RKO (cell line): ENCODE results near the gene ANO7.
A peak's percentile ranks its signal among the peaks of the same experiment; 100 is the strongest.

Experiments
- DNase-seq: peaks from one replicate; pipeline ENCODE4 v3.0.0-alpha.2; 2016; ENCODE audit warnings: low spot score

ANO7 gene

DNA sequence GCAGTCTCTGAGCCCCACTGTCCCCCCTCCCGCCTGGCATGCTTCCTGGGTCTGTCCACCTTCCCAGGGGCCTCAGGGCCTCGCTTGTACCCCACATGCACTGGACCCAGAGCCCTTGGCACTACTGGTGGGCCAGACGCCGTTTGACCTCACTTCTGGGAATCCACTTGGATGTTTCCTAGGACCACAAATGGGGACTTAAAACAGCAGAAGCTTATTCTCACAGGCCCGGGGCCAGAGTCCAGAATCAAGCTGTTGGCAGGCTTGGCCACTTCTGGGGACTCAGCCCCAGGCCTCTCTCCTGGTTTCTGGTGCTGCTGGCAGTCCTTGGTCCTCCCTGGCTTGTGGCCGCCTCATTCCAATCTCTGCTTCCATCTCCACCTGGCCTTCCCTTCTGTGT lies 19.6 kb downstream of the ANO7 start:
- DNase-seq = no peak

DNA sequence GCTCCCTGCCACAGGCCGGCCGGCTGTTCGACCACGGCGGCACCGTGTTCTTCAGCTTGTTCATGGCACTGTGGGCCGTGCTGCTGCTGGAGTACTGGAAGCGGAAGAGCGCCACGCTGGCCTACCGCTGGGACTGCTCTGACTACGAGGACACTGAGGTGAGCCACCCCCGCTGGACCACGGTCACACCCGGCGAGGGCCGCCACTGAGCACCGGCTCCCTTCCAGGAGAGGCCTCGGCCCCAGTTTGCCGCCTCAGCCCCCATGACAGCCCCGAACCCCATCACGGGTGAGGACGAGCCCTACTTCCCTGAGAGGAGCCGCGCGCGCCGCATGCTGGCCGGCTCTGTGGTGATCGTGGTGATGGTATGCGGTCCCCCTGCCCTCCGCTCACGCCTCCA lies 20.8 kb downstream of the ANO7 start:
- DNase-seq = no peak

- no peak for DNase-seq
Measured at GRCh38 chr2:241211276-241211675, 22.8 kb downstream of the ANO7 start.

- no peak for DNase-seq
Measured at GRCh38 chr2:241213041-241213440, 24.6 kb downstream of the ANO7 start.

GRCh38 chr2:241213567-241213966 lies 25.1 kb downstream of the ANO7 start:
- DNase-seq = no peak

DNA sequence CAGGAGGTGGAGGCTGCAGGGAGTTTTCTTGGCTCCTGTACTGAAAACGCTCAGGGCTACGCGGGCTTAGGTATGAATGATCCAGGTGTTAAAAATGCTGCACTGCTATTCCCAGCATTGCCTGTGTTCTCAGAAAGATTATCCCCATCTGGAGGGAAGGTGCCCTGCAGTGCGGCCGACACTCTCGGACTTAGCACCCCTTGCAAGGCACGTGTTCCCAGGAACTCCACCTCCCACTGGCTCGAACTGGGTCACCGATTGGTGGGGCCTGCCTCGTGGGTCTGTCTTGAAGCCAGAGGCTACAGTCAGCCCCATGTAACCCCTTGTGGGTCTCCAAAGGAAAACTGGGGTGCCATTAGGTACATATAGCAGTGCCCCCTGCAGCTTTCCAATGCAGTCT lies 25.7 kb downstream of the ANO7 start:
- no peak for DNase-seq

DNA sequence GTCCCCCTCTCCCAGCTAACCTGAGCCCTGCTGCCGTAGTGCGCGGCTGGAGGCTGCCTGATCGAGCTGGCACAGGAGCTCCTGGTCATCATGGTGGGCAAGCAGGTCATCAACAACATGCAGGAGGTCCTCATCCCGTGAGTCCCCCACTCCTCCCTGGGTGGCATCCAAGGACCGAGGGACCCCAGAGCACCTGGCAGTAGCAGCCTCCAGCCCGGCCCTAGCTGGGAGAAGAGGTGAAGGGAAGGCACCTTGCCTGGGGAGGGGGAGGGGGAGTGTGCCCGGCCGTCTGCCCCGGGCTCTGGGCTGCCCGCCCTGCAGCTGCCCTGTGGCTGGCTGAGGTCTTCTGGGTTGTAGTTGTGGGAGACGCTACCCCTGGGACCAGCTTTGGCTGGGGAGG lies 26.3 kb downstream of the ANO7 start:
- DNase-seq = no peak

DNA sequence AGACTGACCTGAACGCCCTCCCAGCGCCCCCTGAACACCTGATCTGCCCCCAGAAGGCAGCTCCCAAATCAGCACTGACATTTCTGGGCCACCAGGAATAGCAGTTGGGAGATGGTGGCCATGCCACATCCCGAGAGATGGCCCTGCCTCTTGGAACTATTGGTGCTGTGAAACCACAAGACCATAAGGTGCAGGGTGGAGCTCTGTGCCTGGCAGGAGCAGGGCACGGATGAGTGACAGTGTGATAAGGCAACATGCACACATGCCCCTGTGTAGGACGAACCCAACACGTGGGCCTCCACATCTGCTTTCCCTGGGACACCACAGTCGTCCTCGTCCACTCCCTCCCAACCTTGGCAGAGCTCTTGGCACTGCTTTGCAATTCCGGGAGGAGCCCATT lies 26.9 kb downstream of the ANO7 start:
- DNase-seq = no peak

DNA sequence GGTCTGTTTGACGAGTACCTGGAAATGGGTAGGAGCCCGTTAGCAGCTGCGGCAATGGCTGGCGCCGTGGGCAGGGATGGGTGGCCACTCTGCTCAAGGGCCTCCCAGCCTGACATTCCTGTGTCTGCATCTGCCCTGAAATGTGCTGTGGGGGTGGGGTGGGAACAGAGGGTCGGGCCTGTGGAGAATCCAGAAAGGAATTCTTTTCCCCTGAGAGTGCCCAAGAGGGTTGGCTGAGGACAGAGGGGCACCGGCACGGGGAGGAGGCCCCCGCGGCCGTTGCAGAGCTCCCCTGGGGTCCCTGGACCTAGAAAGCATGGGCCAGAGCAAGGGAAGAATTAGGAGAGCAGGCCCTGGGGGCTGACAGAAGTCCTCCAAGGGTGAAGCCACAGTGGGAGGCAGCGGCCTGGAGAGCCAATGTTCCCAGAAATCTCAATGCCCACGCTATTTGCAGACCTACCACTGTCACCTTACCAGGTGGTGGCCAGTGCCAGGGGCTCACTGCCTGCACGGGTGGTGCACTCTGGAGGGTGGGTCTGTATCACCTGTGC lies 27.8 kb downstream of the ANO7 start:
- DNase-seq = no peak

- DNase-seq = peak; percentile 81
Measured at GRCh38 chr2:241217320-241218031, 29.0 kb downstream of the ANO7 start.

DNA sequence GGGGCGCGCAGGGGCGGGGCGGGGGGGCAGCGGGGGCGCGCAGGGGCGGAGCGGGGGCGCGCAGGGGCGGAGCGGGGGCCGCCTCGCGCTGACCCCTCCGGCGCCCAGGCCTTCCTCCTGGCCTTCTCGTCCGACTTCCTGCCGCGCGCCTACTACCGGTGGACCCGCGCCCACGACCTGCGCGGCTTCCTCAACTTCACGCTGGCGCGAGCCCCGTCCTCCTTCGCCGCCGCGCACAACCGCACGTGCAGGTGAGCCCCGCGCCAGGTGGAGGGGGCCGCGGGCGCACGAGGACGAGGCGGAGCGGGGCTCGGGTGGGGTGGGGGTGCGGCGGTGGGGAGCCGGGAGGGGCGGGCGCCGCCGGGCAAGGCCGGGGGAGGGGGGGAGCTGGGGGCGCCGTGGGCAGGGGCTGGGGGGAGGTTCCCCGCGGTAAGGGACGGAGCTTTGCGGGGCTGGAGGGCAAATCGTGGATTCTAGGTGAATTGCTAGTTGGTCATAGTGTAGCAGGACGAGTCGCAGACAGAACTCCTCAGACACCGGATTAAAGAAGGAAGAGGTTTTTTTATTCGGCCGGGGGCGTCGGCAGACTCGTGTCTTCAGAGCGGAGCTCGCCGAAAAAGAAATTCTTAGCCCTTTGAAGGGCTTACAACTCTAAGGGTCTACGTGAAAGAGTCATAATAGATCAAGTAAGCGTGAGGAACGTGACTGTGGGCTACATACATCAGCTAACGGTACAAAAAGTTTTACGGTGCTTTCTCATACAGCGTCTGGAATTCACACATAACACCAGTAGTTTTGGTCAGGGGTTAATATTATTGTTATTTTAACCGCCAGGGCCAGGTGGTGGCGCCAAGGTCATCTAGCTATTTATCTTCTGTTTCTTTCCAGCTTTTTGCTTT lies 29.9 kb downstream of the ANO7 start:
- DNase-seq = peak; percentile 82

DNA sequence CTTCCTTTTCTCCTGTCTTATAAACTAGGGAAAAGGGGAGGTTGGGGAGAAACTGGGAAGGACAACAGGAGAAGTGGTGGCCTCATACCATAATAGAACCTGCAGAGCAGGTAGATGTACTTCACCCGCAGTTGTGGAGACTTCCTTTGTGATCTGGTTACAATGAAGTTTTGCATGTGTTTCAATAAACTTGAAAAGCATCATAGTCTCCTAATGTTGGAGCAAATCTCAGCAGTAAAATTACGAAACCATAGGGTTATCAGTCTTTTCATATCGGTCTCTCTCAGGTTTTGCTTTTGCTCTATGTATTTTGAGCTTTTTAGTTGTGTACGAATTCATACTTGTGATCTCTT lies 30.5 kb downstream of the ANO7 start:
- DNase-seq = no peak

GRCh38 chr2:241219856-241220356 lies 31.4 kb downstream of the ANO7 start:
- DNase-seq = no peak

DNA sequence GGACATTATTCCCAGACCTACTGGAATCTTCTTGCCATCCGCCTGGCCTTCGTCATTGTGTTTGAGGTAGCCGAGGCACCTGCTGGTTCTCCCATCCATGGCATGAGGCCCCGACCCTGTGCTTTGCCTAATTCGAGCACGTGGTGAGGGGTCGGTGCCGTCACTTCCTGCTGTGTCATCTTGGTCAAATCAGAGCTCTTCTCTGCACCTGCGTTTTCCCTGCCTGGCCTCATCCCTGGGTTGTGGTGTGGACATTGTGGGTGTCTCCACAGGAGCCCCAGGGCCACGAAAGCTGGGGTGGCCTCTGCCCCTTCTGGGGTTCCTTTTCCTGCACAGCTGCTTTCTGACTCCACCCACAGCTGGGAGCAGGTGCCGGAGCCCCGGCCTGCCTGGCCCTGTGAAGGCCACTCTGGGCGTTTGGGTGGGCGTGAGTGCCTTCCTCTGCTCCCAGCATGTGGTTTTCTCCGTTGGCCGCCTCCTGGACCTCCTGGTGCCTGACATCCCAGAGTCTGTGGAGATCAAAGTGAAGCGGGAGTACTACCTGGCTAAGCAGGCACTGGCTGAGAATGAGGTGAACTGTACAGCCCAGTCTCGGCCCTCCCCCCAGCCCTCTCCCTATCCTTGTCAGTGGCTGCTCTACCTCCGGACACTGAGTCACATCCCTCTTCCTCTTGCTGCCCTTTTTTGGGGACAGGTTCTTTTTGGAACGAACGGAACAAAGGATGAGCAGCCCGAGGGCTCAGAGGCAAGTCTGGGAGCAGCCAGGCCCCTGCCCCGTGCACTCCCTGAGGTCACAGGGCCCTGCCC lies 34.9 kb downstream of the ANO7 start:
- no peak for DNase-seq

DNA sequence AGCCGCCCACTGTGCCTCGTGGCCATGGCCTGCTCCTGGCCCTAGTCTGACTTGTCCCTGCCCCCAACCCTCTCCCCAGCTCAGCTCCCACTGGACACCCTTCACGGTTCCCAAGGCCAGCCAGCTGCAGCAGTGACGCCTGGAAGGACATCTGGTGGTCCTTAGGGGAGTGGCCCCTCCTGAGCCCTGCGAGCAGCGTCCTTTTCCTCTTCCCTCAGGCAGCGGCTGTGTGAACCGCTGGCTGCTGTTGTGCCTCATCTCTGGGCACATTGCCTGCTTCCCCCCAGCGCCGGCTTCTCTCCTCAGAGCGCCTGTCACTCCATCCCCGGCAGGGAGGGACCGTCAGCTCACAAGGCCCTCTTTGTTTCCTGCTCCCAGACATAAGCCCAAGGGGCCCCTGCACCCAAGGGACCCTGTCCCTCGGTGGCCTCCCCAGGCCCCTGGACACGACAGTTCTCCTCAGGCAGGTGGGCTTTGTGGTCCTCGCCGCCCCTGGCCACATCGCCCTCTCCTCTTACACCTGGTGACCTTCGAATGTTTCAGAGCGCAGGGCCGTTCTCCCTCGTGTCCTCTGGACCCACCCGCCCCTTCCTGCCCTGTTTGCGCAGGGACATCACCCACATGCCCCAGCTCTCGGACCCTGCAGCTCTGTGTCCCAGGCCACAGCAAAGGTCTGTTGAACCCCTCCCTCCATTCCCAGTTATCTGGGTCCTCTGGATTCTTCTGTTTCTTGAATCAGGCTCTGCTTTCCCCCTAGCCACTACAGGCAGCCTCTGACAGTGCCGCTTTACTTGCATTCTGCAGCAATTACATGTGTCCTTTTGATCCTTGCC lies 35.8 kb downstream of the ANO7 start:
- DNase-seq = no peak

DNA sequence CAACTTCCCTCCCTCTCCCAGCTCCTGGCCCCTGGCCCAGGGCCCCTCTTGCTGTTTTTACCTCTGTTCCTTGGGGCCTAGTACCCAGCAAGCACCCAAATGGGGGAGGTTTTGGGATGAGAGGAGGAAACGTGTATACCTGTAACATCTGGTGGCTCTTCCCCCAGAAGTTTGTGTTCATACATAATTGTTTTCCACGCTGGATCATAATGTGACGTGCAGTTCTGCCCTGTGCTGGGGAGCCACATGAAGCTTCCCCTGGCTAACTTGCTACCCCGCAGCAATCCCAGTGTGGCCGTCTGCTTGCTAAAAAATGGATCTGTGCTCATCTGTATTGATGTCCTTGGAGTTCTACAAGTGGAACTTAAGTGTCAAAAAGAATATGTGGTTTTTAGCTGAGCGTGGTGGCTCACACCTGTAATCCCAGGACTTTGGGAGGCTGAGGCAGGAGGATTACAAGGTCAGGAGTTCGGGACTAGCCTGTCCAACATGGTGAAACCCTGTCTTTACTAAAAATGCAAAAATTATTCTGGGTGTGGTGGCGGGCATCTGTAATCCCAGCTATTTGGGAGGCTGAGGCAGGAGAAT lies 36.5 kb downstream of the ANO7 start:
- DNase-seq = no peak

DNA sequence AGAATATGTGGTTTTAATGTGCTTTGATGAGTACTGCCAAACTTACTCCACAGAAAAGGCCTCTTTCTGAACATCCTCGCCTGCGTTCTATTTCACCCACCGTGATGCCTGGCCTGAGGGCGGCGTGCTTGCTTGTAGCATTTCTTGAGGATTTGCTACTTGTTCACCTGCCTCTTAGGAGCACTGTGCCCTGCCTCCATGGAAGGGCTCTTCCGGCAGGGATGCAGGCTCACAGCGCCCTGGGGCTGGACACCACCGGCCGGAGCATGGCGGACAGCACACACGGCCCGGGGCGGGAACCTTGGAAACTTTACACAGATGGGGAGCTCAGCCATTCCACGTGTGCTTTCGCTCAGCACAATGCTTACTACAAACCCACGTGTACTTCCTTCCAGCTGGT lies 37.1 kb downstream of the ANO7 start:
- DNase-seq = no peak

DNA sequence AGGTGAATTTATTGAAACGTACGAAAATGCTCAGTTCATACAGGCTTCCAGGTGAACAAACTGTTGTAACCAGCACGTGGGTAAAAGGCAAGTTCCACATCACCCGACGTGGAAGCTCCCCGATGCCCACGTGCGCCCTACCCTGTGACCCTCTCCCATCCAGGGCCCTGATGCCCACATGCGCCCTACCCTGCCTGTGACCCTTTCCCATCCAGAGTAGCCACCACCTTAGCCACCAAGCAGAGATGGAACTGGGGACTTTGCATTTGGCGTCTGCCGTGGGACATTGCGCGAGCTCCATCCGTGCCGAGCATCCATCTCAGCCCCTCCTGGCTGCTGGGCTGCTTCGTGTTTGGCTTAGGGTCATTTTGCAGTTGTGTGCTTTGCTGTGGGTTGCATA lies 37.5 kb downstream of the ANO7 start:
- no peak for DNase-seq

DNA sequence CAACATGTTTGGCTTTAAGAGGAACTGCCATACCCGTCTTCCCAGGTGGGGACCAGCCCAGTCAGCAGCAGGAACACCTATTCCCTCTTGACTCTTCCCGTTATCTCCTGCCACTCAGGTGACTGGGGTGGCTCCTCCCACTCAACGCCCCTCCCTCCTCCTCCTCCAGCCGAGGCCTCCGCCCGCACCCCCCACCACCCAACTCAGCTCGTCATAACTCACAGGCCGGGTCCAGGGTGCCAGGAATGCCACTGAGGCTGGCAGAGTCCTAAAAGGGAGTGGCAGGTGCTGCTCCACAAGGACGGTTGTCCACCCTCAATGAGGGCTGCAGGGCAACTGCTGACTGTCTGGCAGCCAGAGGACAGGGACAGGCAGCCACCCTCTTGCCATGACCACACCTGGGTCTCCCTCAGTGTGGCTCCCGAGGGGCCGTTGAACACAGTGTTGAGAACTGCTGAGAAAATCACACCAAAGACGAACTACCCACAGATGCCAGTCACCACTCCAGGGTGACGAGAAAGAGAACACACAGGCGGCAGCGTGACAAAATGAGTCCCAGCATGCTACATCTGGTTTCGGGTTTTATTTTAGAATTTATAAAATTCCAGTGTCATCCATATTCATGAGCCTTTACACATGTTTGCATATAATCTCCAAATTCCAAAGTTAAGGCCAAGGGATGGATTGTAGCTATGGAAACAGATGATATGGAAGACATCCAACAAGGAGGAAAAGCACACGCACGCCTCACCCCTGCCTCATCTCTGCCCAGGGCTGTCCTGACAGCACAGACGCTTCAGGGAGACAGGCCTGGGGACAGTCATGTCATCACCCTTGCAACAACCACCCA lies 38.5 kb downstream of the ANO7 start:
- no peak for DNase-seq

DNA sequence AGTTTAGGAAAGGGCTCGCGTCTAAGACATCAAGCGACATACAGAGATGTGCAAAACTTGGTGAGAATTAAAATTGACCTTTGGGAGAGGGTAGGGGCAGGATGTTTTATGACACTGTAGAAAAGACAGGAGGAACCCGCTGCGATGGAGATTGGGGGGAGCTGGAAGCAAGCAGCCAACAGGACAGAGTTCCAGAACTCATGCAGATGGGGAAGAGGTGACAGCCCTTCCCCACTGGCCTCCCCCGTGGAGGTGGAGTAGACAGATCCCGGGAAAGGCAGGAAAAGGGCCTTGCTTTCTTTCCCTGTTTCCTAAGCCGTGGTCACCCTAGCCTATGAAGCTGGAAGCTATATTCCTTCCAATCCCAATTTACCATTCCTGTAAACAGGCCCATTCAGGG lies 39.1 kb downstream of the ANO7 start:
- no peak for DNase-seq
